Stimulated activated CD4-positive, alpha-beta T cell treated with anti-CD3 and anti-CD28 coated beads, Interleukin-1b, Interleukin-23, amount 100 ng/mL, for 1 hour (primary cell): Measurements from ENCODE around the gene PIGM.

Experiments used
- DNase-seq, 2 donors: peaks; one replicate each; pipeline ENCODE4 v3.0.0-alpha.2; 2020; ENCODE audit warnings: low read depth in 2 of 2

PIGM gene

GRCh38 chr1:159989581-159989980 is 42.2 kb downstream of the PIGM start:
- no peak for DNase-seq

DNA sequence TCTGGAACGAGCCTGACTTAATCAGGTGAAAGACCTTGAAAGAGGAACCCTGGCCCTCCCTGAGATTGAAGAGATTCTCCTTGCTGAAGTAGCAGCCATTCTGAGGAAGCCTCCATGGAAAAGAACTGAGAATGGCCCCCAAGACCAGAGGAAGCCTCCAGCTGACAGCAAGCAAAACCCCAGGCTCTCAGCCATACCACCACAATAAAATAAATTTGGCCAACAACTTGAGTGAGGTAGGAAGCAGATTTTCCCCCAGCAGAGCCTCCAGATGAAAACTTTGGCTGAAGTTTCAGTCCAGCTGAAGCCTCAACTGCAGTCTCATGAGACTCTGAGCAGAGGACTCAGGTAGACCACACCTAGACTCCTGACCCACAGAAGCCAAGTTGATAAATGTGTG is 43.8 kb downstream of the PIGM start:
- DNase-seq: no peak

DNA sequence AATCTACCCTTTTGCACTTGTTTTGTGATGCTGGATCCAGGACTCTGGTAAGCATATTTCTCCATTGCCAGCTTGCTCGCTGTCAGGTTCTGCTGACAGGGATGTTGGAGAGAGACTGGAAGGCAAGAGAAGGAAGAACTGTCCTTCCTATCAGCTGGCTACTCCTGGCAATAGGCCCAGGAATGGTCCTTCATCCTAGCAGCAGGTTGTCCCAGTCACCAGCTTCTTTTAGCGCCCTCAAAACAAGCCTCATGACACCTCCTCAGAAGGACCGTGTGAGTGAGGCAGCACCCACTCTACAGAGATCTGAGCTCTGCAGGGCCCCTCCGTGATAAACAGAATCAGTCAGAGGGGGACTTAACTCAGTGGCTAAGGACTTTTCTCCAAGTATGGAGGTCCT is 44.6 kb downstream of the PIGM start:
- DNase-seq: no peak

GRCh38 chr1:159986531-159986930 is 45.3 kb downstream of the PIGM start:
- no peak for DNase-seq

DNA sequence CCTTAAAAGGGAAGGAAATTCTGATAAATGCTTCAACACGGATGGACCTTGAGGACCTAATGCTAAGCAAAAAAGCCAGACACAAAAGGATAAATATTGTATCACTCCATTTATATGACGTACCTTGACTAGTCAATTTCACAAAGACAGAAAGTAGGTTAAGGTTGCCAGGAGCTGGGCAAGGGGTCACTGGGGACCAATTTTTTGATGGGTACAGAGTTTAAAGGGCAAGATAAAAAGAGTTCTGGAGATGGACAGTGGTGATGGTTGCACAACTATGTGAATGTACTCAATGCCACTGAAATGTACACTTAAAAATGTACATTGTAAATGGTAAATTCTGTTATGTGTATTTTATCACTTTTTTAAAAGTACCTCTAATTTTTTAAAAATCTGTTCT is 45.7 kb downstream of the PIGM start:
- DNase-seq: no peak

GRCh38 chr1:159985473-159985872 is 46.3 kb downstream of the PIGM start:
- DNase-seq: no peak

DNA sequence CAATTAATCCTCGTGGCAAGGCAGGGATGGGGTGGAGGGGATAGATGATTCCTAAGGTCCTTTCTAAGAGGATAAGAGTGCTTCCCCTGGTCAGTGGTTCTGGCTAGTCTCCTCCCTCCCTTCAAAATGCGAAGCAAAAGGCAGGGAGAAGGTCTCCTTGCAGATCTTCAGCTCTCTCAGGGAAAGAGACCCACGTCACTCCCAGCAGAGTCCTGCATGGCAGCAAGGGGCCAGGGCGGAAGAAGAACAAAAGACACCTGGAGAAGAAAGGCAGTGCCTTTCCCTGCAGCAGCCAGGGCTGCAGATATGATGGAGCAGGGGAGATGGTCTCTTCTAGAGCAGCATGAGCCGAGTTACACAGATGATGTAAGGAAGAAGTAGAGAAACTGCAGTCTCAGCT is 48.1 kb downstream of the PIGM start:
- DNase-seq: no peak

DNA sequence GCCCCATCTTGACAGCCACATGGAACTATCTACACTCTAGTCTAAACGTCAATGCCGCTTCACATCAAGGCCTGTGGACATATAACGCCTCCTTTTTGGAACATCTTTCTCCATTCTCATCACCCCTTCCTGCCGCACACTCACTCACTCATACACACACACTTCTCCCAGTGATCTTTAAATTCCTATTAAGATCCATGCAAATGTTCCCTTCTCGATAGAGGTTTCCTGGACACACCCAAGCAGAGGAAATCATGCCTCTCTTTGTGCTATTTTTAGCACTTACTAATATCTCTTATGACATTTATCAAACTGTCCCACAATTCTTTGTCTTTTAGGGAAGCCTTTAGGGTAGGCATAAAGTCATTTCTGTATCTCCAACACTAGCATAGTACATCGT is 49.5 kb downstream of the PIGM start:
- no peak for DNase-seq

DNA sequence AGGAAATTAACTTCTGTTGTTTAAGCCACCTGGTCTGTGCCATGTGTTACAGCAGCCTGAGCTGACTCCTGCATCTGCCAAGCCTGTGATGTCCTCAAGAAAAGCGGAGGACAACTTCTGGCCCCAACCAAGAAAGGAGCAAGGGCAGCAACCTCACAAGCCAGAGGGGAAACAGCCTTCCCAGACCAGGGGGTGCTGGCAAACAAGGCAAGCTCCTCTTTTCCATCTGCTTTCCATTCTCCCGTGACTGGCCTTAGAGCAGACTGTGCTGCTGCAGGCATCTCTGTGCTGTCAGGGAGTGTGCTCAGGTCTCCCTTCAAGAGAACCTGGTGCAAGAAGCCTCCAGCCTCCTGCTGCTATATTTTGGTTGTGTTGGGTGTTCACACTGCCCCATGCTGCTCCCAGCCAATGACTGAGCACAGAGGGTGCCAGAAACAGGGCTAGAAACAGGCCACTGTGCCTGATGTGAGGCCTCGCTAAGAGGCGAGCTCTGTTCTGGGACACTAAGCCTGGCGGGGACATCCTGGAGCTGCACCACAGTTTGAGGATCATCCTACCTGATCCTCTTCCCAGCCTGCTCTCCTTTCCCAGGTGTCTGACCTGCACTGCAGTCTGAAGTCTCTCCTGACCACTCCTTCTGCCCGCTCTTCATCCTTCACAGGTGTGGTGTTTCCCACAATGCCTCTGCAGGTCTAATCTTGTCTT is 50.3 kb downstream of the PIGM start:
- DNase-seq: no peak

GRCh38 chr1:159980786-159981185 is 51.0 kb downstream of the PIGM start:
- no peak for DNase-seq

DNA sequence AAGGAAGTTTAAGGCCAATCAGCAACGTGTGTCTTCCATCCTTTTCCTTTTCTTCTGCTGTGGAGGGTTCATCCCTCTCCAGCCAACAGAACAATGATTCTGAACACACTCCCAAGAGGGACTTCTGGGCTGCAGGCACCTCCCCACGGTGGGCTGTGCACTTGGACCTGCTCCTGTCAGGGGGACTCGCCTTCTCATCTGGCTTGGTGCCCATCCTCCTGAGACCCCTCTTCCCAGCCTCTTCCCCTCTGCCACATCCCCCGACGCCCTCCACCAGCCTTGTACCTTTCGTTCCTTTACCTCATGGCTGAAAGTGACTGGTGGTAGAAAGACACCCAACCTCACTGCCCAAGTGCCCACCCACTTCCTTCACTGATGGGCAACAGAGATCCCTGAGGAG is 51.7 kb downstream of the PIGM start:
- no peak for DNase-seq

GRCh38 chr1:159979257-159979656 is 52.5 kb downstream of the PIGM start:
- DNase-seq: no peak

GRCh38 chr1:159978107-159978398 is 53.7 kb downstream of the PIGM start:
- DNase-seq: no peak

- no peak for DNase-seq
Observed at GRCh38 chr1:159977364-159978106, 54.3 kb downstream of the PIGM start.
